Osteoblast (primary cell): ENCODE results near the gene ADAMTS10. TPM values are rescaled to one million over a fixed set of nuclear protein-coding genes. Genes with fewer than 3 reads are reported as not detected.

Experiments used
- DNase-seq: peaks from one replicate; pipeline ENCODE4 v3.0.0; 2011; ENCODE audit warnings: low spot score, mixed read lengths; ENCODE audit not compliant: insufficient read length; ENCODE audit errors: missing footprints
- H2AFZ ChIP-seq: 2 replicates; pipeline ENCODE4 v1.6.0; 2011; ENCODE audit warnings: mild to moderate bottlenecking, low read length
- H3K27ac ChIP-seq: 2 replicates; pipeline ENCODE4 v1.5.1; 2011; ENCODE audit warnings: mild to moderate bottlenecking, low read depth, low read length, moderate library complexity
- H3K27me3 ChIP-seq: 2 replicates; pipeline ENCODE4 v1.6.0; 2012; ENCODE audit warnings: mild to moderate bottlenecking, control low read depth, inconsistent platforms, low read length, moderate library complexity; ENCODE audit not compliant: insufficient read depth
- H3K36me3 ChIP-seq: 2 replicates; pipeline ENCODE4 v1.5.1; 2011; ENCODE audit warnings: mild to moderate bottlenecking, low read length, control low read depth, moderate library complexity; ENCODE audit not compliant: insufficient read depth
- H3K4me1 ChIP-seq: 2 replicates; pipeline ENCODE4 v1.5.1; 2011; ENCODE audit warnings: mild to moderate bottlenecking, low read length, control low read depth, moderate library complexity; ENCODE audit not compliant: insufficient read depth
- H3K4me2 ChIP-seq: 2 replicates; pipeline ENCODE4 v1.6.0; 2011; ENCODE audit warnings: mild to moderate bottlenecking, low read length; ENCODE audit not compliant: insufficient read depth
- H3K4me3 ChIP-seq: fragments of 200-600 bp; sonication (generic); 3 replicates; pipeline ENCODE4 v1.5.1; 2012; ENCODE audit warnings: mild to moderate bottlenecking, low read length, inconsistent platforms; ENCODE audit not compliant: insufficient read depth
- H3K79me2 ChIP-seq: 2 replicates; pipeline ENCODE4 v1.6.0; 2012; ENCODE audit warnings: mild to moderate bottlenecking, low read length, control low read depth, inconsistent platforms; ENCODE audit not compliant: insufficient read depth
- H3K9me3 ChIP-seq: 2 replicates; pipeline ENCODE4 v1.5.1; 2011; ENCODE audit warnings: low read depth, low read length, control low read depth
- H4K20me1 ChIP-seq: 2 replicates; pipeline ENCODE4 v1.6.0; 2012; ENCODE audit warnings: mild to moderate bottlenecking, low read length, control low read depth; ENCODE audit not compliant: insufficient read depth
- total RNA-seq: library from RNA; depleted of rRNA; stranded (reverse); fragments of >200 nt; gene quantifications from 2 replicates; pipeline ENCODE4 v1.2.3, GENCODE V29; 2012
- TF ChIP-seq, protein P1 (sequence below): IDR thresholded peaks from 2 replicates; pipeline ENCODE4 v1.5.1; 2011; ENCODE audit warnings: mild to moderate bottlenecking, low read depth, low read length, moderate library complexity; ENCODE audit errors: extremely low read depth

Gene ADAMTS10
- total RNA-seq, 1 donor = 49.6 TPM

- Histone ChIP-seq H3K36me3 (no peaks in the 10 kb centered on the region), H3K4me2 (no peak overlapping the region), H3K27ac (no peak overlapping the region)
These were observed 20.4 kb upstream of the ADAMTS10 start for GRCh38 chr19:8630796-8631424.

GRCh38 chr19:8629996-8630683, 19.6 kb upstream of the ADAMTS10 start, which contains the start of gene NFILZ:
NFILZ (plus strand) TSS chr19:8630633; CDS start chr19:8676766, 46,133 bp downstream.
- TF ChIP-seq, protein P1, sequence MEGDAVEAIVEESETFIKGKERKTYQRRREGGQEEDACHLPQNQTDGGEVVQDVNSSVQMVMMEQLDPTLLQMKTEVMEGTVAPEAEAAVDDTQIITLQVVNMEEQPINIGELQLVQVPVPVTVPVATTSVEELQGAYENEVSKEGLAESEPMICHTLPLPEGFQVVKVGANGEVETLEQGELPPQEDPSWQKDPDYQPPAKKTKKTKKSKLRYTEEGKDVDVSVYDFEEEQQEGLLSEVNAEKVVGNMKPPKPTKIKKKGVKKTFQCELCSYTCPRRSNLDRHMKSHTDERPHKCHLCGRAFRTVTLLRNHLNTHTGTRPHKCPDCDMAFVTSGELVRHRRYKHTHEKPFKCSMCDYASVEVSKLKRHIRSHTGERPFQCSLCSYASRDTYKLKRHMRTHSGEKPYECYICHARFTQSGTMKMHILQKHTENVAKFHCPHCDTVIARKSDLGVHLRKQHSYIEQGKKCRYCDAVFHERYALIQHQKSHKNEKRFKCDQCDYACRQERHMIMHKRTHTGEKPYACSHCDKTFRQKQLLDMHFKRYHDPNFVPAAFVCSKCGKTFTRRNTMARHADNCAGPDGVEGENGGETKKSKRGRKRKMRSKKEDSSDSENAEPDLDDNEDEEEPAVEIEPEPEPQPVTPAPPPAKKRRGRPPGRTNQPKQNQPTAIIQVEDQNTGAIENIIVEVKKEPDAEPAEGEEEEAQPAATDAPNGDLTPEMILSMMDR = no peak
- Histone ChIP-seq H2AFZ (peak within 1 kb of the TSS; percentile 20), H3K36me3 (no peaks in the 10 kb centered on the region), H3K4me2 (no peak within 1 kb of the TSS), H4K20me1 (no peaks in the 10 kb centered on the region), H3K27me3 (peaks cover 2% of the 10 kb centered on the region), H3K27ac (no peak within 1 kb of the TSS), H3K4me1 (no peaks in the 10 kb centered on the region), H3K9me3 (no peaks in the 10 kb centered on the region), H3K79me2 (no peaks in the 10 kb centered on the region), H3K4me3 (no peak within 1 kb of the TSS)
- DNase-seq = no peak

More at GRCh38 chr19:8630796-8631424, 20.4 kb upstream of the ADAMTS10 start:
- DNase-seq = no peak
- Histone ChIP-seq H2AFZ (no peak overlapping the region), H3K9me3 (no peaks in the 10 kb centered on the region), H3K79me2 (no peaks in the 10 kb centered on the region), H3K27me3 (peaks cover 2% of the 10 kb centered on the region), H3K4me3 (no peak overlapping the region), H4K20me1 (no peaks in the 10 kb centered on the region), H3K4me1 (no peaks in the 10 kb centered on the region)
- TF ChIP-seq, protein P1 = no peak

GRCh38 chr19:8629184-8629583, 18.7 kb upstream of the ADAMTS10 start:
- no peak for DNase-seq
- H3K27me3 ChIP-seq = peaks cover 2% of the 10 kb centered on the region
- H3K4me2 ChIP-seq = no peak overlapping the region
- H3K27ac ChIP-seq = no peak overlapping the region
- no peaks in the 10 kb centered on the region for H3K9me3 ChIP-seq
- no peak overlapping the region for H2AFZ ChIP-seq
- no peaks in the 10 kb centered on the region for H3K79me2 ChIP-seq
- no peaks in the 10 kb centered on the region for H3K36me3 ChIP-seq
- H3K4me1 ChIP-seq = no peaks in the 10 kb centered on the region
- H3K4me3 ChIP-seq = no peak overlapping the region
- TF ChIP-seq, protein P1 = no peak
- H4K20me1 ChIP-seq = no peaks in the 10 kb centered on the region

DNA sequence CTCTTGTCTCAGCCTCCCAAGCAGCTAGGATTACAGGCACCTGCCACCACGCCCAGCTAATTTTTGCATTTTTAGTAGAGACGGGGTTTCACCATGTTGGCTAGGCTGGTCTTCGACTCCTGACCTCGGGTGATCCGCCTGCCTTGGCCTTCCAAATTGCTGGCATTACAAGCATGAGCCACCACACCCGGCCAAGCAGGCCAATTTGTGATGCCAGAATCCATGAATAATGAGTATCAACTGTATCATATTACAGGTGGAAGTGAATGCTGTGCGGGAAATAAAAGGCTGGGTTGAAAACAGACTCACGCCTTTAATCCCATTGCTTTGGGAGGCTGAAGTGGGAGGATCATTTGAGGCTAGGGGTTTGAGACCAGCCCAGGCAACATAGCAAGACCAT, 16.3 kb upstream of the ADAMTS10 start:
- no peaks in the 10 kb centered on the region for H3K79me2 ChIP-seq
- H2AFZ ChIP-seq = no peak overlapping the region
- no peak overlapping the region for H3K27ac ChIP-seq
- no peaks in the 10 kb centered on the region for H3K4me1 ChIP-seq
- TF ChIP-seq, protein P1 = no peak
- H3K4me2 ChIP-seq = no peak overlapping the region
- H3K4me3 ChIP-seq = no peak overlapping the region
- H3K36me3 ChIP-seq = no peaks in the 10 kb centered on the region
- no peak for DNase-seq
- peaks cover 2% of the 10 kb centered on the region for H3K27me3 ChIP-seq
- H4K20me1 ChIP-seq = no peaks in the 10 kb centered on the region
- no peaks in the 10 kb centered on the region for H3K9me3 ChIP-seq
